Measurements from ENCODE around the gene TMEM61.
A peak's percentile ranks its signal among the peaks of the same experiment; 100 is the strongest.

DNA sequence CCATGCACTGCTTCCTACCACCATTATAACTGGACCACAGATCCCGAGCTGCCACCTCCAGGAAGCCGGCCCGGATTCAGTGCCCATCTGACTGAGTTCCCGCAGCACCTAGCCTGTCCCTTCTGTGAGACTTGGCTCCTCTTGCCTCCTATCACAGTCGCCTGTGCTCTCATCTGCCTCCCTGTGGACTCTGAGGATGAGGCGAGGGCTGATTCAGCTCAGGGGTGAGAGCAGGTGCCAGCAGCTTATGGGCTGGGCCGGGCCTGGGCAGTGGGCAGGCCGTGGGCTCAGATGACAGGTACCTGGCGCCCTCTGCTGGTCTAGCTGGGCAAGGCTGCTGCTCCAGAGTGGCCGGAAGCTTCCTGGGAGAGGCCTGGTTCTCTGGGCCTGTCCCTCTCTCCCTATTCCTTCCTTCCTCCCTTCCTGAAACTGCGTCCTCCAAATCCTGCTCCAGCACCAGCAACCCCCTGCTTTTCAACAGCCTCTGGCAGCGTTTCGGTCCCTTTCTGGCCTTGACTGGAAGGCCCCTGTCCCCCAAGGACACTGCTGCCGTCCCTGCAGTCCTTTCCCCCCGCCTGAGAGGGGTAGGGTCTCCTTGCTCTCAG is 41.6 kb downstream of the TMEM61 start:
- TF ChIP-seq, protein P1, sequence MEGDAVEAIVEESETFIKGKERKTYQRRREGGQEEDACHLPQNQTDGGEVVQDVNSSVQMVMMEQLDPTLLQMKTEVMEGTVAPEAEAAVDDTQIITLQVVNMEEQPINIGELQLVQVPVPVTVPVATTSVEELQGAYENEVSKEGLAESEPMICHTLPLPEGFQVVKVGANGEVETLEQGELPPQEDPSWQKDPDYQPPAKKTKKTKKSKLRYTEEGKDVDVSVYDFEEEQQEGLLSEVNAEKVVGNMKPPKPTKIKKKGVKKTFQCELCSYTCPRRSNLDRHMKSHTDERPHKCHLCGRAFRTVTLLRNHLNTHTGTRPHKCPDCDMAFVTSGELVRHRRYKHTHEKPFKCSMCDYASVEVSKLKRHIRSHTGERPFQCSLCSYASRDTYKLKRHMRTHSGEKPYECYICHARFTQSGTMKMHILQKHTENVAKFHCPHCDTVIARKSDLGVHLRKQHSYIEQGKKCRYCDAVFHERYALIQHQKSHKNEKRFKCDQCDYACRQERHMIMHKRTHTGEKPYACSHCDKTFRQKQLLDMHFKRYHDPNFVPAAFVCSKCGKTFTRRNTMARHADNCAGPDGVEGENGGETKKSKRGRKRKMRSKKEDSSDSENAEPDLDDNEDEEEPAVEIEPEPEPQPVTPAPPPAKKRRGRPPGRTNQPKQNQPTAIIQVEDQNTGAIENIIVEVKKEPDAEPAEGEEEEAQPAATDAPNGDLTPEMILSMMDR (IDR thresholded peaks at IDR 0.05) = peak; percentile 68 to 86 (median 76)
- no peak for TF ChIP-seq POLR2A (IDR thresholded peaks at IDR 0.05)
